HL-60/S4 treated with retinoic acid at 250 ng/mL for 4 days and 3 days (cell line): ENCODE measurements around the gene ZCCHC9.
"Not testable (repeated sequence)": the region's sequence is repeated elsewhere in the genome, so short reads cannot be mapped to it uniquely, and the experiment has no call there.

Experiments used
- in situ Hi-C: fragments of 300-500 bp; cut with MboI; formaldehyde crosslinking; loops from 2 replicates; pipeline ENCODE4 v1.7.0; 2022; ENCODE audit warnings: low sequenced_read_pairs

The ZCCHC9 gene

GRCh38 chr5:81305785-81306184 is 4.4 kb downstream of the ZCCHC9 start:
- in situ Hi-C loops, result no loop called here

- in situ Hi-C loops, result no loop called here
These were observed 7.4 kb downstream of the ZCCHC9 start for GRCh38 chr5:81308836-81309235.

DNA sequence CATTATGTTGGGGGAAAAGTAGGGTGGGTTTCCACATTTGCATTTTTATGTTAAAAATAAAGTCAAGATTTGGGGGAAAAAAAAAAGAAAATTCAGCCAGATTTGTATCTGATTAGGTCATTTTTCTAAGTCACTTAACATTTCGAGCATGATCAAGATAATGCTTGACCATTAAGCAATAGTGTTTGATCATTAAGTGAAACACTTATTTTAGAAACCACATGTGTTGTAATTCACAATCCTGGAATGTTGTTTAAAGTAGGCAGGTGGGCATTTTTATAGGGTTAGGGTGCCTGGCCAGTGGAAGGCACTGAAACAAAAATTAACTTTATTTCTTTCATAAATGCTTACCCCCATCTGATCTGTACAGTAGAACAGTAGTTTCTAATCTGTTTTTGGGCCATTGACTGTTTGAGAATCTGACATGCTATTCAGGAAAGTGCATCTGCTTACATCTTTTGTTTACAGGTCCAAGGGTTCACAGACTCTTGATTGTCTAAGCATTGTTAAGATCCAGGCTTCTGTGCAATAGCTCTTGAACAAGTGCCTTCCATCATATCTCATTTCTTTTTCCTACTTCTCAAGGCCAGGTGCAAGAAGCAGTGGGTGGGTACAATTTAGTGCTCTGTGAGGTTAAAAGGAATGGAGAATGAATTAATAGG is 9.1 kb downstream of the ZCCHC9 start:
- in situ Hi-C loops, result no loop called here

GRCh38 chr5:81313278-81313677 is 11.9 kb downstream of the ZCCHC9 start:
- in situ Hi-C loops, result no loop called here

DNA sequence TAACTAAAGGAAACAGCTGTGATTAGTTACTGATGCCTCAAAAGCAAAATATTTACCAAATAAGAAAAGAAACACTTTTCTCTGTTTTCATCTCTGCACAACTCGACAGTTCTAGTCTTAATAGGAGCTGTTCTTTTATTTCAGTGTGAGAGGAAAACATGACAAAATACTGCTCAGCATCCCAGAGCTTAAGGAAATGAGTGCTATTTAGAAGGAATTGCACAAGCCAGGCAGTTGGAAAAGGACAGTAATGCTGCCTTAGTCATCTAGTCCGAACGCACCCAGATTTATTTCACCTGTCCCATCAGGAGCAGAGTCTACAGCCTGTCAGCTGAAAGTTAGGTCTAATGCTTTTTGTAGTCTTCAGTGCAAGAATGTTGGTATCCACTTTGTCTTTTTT is 12.3 kb downstream of the ZCCHC9 start:
- in situ Hi-C loops, result no loop called here

DNA sequence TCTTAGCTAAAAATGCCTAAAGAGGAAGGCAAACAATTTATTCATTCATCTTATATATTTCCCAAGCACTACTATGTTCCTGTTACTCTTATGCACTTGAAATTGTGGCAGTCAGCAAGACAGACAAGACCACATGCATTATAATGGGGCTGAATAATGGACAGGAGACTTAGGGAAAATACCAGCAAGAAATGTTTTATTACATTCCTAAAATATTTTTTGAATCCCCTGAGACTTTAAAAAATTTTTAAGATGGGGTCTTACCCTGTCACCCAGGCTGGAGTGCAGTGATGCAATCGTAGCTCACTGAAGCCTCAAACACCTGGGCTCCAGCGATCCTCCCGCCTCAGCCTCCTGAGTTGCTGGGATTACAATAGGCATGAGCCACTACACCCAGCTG is 13.2 kb downstream of the ZCCHC9 start:
- in situ Hi-C loops, result no loop called here

- in situ Hi-C loops, result no loop called here
These were observed 13.9 kb downstream of the ZCCHC9 start for GRCh38 chr5:81315336-81315735.

- in situ Hi-C loops, result no loop called here
These were observed 14.4 kb downstream of the ZCCHC9 start for GRCh38 chr5:81315830-81316229.

GRCh38 chr5:81316571-81316970 is 15.2 kb downstream of the ZCCHC9 start:
- in situ Hi-C loops, result no loop called here

DNA sequence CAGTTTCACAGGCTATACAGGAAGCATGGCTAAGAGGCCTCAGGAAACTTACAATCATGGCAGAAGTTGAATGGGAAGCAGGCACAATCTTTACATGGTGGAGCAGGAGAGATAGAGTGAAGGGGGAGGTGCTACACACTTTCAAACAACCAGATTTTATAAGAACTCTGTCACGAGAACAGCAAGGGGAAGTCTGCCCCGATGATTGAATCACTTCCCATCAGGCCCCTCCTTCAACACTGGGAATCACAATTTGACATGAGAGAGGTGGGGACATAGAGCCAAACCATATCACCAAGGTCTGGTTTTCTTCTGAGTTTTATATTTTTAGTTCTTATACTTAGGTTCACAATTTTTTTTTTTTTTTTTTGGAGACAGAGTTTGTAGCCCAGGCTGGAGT is 16.1 kb downstream of the ZCCHC9 start:
- in situ Hi-C loops, result no loop called here

GRCh38 chr5:81326554-81326953 is 25.2 kb downstream of the ZCCHC9 start:
- in situ Hi-C loops, result no loop called here

DNA sequence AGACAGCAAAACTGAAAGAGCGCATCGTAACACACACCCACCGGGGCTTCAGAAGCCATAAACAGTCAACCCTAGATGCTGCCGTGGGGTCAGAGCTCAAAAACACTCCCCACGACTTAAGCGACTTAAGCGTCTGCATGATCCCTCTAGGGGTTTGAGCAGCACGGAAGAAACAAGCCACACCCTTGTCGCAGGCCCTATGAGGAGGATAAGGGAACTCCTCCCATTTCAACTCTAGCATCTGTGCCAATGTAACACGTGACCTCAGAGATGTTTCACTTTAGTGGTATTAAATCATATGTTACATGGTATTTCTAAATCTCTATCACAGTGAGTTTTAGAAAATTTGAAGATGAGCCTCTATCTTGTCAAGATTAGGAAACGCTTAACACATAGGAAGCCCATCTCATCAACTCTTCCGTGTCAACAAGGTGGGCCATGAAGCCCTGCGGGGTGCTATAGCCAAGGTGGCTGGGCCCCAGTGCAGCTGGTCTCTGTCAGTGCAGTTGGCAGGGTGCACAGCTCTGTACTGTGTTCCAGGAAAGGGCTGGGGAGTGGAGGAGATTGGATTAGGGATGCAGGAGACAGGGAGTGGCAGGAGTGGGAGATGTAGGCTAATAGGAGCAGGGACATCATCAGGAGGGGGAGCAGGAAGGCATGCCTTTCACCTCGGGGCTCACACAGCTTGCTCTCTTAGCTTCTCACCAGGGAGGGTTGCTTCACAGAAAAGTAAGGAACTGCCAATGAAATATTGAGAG is 33.1 kb downstream of the ZCCHC9 start:
- in situ Hi-C loops, result no loop called here

DNA sequence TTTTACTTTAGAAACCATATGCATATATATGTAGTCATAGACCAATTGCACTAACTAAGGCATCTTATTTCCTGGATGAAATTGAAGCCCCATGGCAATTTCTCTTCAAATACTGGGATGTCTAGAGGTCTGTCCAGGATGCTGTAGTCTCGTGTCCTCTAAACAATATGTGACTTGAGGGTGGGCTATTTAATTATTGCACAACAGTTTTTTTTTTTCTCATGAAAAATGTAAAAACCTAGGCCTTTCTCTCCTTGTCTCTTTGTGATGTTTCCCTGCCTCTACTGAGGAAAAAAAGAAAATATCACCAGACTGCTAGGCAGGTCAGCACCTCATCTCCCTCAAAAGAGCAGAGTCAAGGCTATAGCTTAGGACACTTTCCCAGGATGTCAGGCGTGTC is 34.6 kb downstream of the ZCCHC9 start:
- in situ Hi-C loops, result no loop called here

GRCh38 chr5:81336556-81336955 is 35.2 kb downstream of the ZCCHC9 start:
- in situ Hi-C loops, result no loop called here

DNA sequence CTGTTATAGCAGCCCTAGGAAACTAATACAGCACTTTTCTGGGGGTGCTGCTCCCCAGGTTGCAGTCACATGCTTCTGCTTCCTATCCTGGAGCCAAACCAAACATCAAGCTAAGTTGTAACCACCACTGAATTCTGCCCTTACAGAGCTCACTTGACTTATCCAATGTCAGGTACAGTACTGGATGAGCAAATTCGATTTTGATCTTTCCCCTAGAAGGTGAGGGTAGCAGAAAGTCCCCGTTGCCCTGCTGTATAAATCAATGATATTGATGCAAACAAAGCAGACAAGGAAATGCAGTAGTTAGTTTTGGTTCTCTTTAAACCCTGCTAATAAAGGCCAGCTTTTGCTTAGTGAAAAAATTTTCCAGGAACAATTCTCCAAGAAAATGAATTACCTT is 36.4 kb downstream of the ZCCHC9 start:
- in situ Hi-C loops, result no loop called here

DNA sequence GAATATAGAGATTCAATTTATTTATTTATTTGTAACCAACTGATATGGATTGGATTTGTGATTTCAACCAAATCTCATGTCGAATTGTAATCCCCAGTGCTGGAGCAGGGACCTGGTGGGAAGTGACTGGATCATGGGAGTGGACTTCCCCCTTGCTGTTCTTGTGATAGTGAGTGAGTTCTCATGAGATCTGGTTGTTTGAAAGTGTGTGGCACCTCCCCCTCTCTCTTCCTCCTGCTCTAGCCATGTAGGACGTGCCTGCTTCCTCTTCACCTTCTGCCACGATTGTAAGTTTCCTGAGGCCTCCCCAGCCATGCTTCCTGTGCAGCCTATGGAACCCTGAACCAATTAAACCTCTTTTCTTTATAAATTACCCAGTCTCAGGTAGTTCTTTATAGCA is 36.8 kb downstream of the ZCCHC9 start:
- in situ Hi-C loops, result not testable (repeated sequence)

GRCh38 chr5:81344736-81345135 is 43.3 kb downstream of the ZCCHC9 start:
- in situ Hi-C loops, result no loop called here

DNA sequence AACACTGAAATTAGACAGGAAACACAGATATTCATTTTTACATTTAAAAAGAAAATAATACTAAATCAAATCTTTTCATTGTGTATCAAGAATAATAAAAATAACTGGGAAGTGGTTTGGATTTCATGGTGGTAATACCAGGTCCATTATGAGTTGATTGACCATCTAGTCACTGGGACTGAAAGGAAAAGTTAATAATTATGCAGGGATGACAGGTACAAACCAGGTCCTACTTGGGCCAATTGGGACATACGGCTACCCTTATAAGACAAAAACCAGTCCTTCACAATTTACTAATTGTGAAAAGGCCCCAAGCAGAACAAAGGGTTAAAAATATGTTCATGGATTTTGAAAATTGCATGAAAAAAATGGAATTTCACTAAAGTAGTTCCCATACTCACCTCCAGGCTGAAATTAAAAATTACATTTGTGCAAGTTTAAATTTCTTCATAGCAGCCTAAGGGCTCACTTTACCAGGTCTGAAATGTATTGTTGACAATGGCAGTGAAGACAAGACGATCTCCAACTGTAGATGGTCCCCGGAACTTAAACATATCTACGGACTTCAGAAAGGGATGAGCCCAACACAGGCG is 44.1 kb downstream of the ZCCHC9 start:
- in situ Hi-C loops, result no loop called here

DNA sequence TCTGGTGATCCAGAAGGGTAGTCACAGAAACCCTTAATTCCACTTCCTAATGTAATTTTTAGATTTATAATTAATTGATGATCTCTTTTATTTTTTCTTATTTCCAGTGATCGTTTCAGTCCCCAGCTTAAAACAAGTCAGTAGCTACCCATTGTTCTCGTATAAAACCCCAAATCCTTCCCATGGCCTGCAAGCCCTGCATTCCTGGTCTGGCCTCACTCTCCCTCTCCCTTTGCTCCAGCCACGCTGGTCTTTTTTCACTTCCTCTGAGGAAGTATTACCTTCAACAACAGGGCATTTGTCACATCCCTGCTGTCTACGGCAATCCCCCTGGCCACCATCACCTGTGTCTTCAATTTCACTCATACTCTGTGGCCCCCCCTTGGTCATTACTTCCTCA is 47.8 kb downstream of the ZCCHC9 start:
- in situ Hi-C loops, result no loop called here

- in situ Hi-C loops, result no loop called here
These were observed 49.1 kb downstream of the ZCCHC9 start for GRCh38 chr5:81350507-81350906.

GRCh38 chr5:81353189-81353588 is 51.8 kb downstream of the ZCCHC9 start:
- in situ Hi-C loops, result no loop called here

GRCh38 chr5:81354093-81354492 is 52.7 kb downstream of the ZCCHC9 start:
- in situ Hi-C loops, result no loop called here
